ENCODE measurements around the gene POU5F2. TPM values are rescaled to one million over a fixed set of nuclear protein-coding genes. Genes with fewer than 3 reads are reported as not detected.

POU5F2 gene
- total and polyA plus RNA-seq, 2 of the 8 experiments (the other 6 are each of a cell fraction or from before 2014, with no cell fraction given), result 0.06 to 0.08 TPM

GRCh38 chr5:93704996-93705395 lies 36.4 kb downstream of the POU5F2 start:
- H3K4me2 ChIP-seq (ENCODE audit: insufficient read depth in 1 of 2, low read depth in 2 of 2, low read length in 2 of 2), result no peak overlapping the region
- no peak overlapping the region for H2BK15ac ChIP-seq (ENCODE audit: low read length)
- H2BK20ac ChIP-seq (ENCODE audit: low read length), result no peak overlapping the region
- no peak overlapping the region for H4K8ac ChIP-seq (ENCODE audit: extremely low read depth, insufficient read depth, low read length)
- H3K79me1 ChIP-seq (ENCODE audit: low read depth, low read length), result no peaks in the 10 kb centered on the region
- H4K5ac ChIP-seq (ENCODE audit: insufficient read length, low read depth, low read length), result no peak overlapping the region
- H3K23ac ChIP-seq (ENCODE audit: insufficient read length), result no peak overlapping the region
- no peak overlapping the region for H2BK12ac ChIP-seq (ENCODE audit: low read depth, low read length)
- no peak overlapping the region for H2BK120ac ChIP-seq (replicated peaks; ENCODE audit: low read depth, low read length)
- no peaks in the 10 kb centered on the region for H3K36me3 ChIP-seq (ENCODE audit: control insufficient read depth in 2 of 4, insufficient read depth in 4 of 4, low read length in 3 of 4)
- no peaks in the 10 kb centered on the region for H3K79me2 ChIP-seq (ENCODE audit: control insufficient read depth in 1 of 2, insufficient read depth in 2 of 2, low read length in 2 of 2)
- no peak overlapping the region for H3K4ac ChIP-seq (replicated peaks; ENCODE audit: insufficient read length, low read depth, low read length)
- H2BK5ac ChIP-seq (ENCODE audit: low read depth, low read length), result no peak overlapping the region
- no peak overlapping the region for H3K56ac ChIP-seq (replicated peaks; ENCODE audit: insufficient read length, low read depth, low read length)
- POLR2A ChIA-PET (ENCODE audit: partially characterized antibody), result no interaction called here
- H3K9me3 ChIP-seq (ENCODE audit: insufficient read depth in 2 of 2, low read depth in 1 of 2, low read length in 1 of 2), result no peaks in the 10 kb centered on the region
- no peak overlapping the region for H3K18ac ChIP-seq (ENCODE audit: extremely low read depth, low read length)
- no peak overlapping the region for H4K91ac ChIP-seq (replicated peaks; ENCODE audit: insufficient read length, low read length)
- no peaks in the 10 kb centered on the region for H3K4me1 ChIP-seq (replicated peaks in 1 of 4; ENCODE audit: control insufficient read depth in 3 of 4, insufficient read depth in 4 of 4, low read length in 3 of 4)
- CTCF ChIA-PET (ENCODE audit: partially characterized antibody), result interaction anchor here (1.0 to 1.2 kb wide), 2 partner anchors 83 to 97 kb away, joined by 3 read pairs; no protein-coding TSS in a partner anchor
- no peak for DNase-seq (ENCODE audit: low read depth in 1 of 2, low spot score in 2 of 2)
- H3K27me3 ChIP-seq (replicated peaks in 1 of 4; ENCODE audit: control insufficient read depth in 3 of 4, extremely low read depth in 1 of 4, insufficient read depth in 3 of 4, low read length in 3 of 4), result no peaks in the 10 kb centered on the region
- H3K27ac ChIP-seq (ENCODE audit: low read depth, low read length), result no peak overlapping the region
- no peak overlapping the region for H2AK5ac ChIP-seq (ENCODE audit: low read depth, low read length)
- H4K20me1 ChIP-seq (replicated peaks in 1 of 2; ENCODE audit: control insufficient read depth in 1 of 2, insufficient read depth in 2 of 2, low read length in 2 of 2), result no peaks in the 10 kb centered on the region
- no peak for FAIRE-seq
- no peaks in the 10 kb centered on the region for H3K23me2 ChIP-seq (ENCODE audit: low read depth, low read length)
- H3K9ac ChIP-seq (replicated peaks in 1 of 4; ENCODE audit: extremely low read depth in 1 of 4, low read depth in 3 of 4, low read length in 3 of 4), result no peak overlapping the region
- H3K4me3 ChIP-seq (ENCODE audit: extremely low read depth in 1 of 4, insufficient read depth in 2 of 4, low read depth in 3 of 4, low read length in 4 of 4), result no peak overlapping the region
- no peak overlapping the region for H2AFZ ChIP-seq (ENCODE audit: low read length)
- no peak overlapping the region for H3K14ac ChIP-seq (ENCODE audit: insufficient read length)
- TF ChIP-seq SP2 (IDR thresholded peaks at IDR 0.05; ENCODE audit: low read length) (no peak), BCL11A (IDR thresholded peaks at IDR 0.05; ENCODE audit: low read depth in 2 of 2, low read length in 2 of 2) (no peak), SP1 (IDR thresholded peaks at IDR 0.05; ENCODE audit: low read depth, low read length) (no peak), GABPA (IDR thresholded peaks at IDR 0.05; ENCODE audit: borderline replicate concordance, insufficient read depth, low read length) (no peak), HDAC6 (IDR thresholded peaks at IDR 0.05; ENCODE audit: low read depth, low read length) (no peak), EP300 (IDR thresholded peaks at IDR 0.05; ENCODE audit: borderline replicate concordance in 1 of 2, low read depth in 2 of 2, low read length in 2 of 2) (no peak), RBBP5 (IDR thresholded peaks at IDR 0.05; ENCODE audit: borderline replicate concordance, low read depth, low read length) (no peak), ATF3 (IDR thresholded peaks at IDR 0.05; ENCODE audit: insufficient read depth, low read depth, low read length) (no peak), POLR2AphosphoS5 (IDR thresholded peaks at IDR 0.05; ENCODE audit: low read depth, low read length) (no peak), USF2 (IDR thresholded peaks at IDR 0.05; ENCODE audit: low read length) (no peak), SAP30 (IDR thresholded peaks at IDR 0.05; ENCODE audit: insufficient read depth, insufficient replicate concordance, low read length) (no peak)
